ENCODE measurements around the gene PAX3. TPM values are rescaled to one million over a fixed set of nuclear protein-coding genes. Genes with fewer than 3 reads are reported as not detected.

Gene PAX3
- total RNA-seq, 4 donors from 2014 or later: not detected

- TF ChIP-seq CTCF (IDR thresholded peaks at IDR 0.05) (no peak), POLR2A (IDR thresholded peaks at IDR 0.05) (no peak)
- H3K27ac ChIP-seq: no peak overlapping the region
- no peak for DNase-seq
- H3K9me3 ChIP-seq: no peaks in the 10 kb centered on the region
- no peak overlapping the region for H3K4me3 ChIP-seq
- no peaks in the 10 kb centered on the region for H3K36me3 ChIP-seq
- H3K4me1 ChIP-seq: no peaks in the 10 kb centered on the region
- H3K27me3 ChIP-seq: peaks cover 0 to 5% of the 10 kb centered on the region in 2 donors
Observed at GRCh38 chr2:222283634-222284033, 15.2 kb downstream of the PAX3 start.

DNA sequence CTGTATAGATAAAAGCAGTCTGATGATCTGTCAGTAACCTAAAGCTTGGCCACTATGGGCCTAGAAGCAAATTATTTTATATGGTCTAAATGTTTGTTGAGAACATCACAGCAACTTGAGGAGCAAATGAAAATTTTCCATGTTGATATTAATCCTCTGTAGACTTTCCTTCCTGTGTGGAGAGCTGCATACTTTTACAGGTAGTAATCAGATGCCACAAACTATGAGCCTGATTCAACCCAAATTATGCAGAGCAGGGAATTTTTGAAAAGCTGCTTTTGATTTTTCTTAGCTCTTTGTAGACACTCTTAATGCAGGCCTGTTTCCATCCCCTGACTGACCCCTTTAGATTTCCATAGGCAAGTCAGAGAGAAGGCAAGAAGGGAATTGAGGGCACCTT lies 17.3 kb downstream of the PAX3 start:
- Histone ChIP-seq H3K27ac (no peak overlapping the region), H3K36me3 (no peaks in the 10 kb centered on the region), H3K27me3 (no peaks in the 10 kb centered on the region)

GRCh38 chr2:222280795-222281194 lies 18.0 kb downstream of the PAX3 start:
- H3K4me1 ChIP-seq: no peaks in the 10 kb centered on the region
- no peaks in the 10 kb centered on the region for H3K9me3 ChIP-seq
- no peak for DNase-seq
- no peak overlapping the region for H3K27ac ChIP-seq
- TF ChIP-seq CTCF (IDR thresholded peaks at IDR 0.05): no peak
- TF ChIP-seq POLR2A (IDR thresholded peaks at IDR 0.05): no peak
- no peak overlapping the region for H3K4me3 ChIP-seq
- H3K27me3 ChIP-seq: no peaks in the 10 kb centered on the region
- H3K36me3 ChIP-seq: no peaks in the 10 kb centered on the region

More for the DNA sequence above, 17.3 kb downstream of the PAX3 start:
- Histone ChIP-seq H3K9me3 (no peaks in the 10 kb centered on the region), H3K4me1 (no peaks in the 10 kb centered on the region), H3K4me3 (no peak overlapping the region)
- DNase-seq: no peak
- no peak for TF ChIP-seq POLR2A (IDR thresholded peaks at IDR 0.05)
- TF ChIP-seq CTCF (IDR thresholded peaks at IDR 0.05): no peak

- Histone ChIP-seq H3K27me3 (no peaks in the 10 kb centered on the region), H3K4me1 (no peaks in the 10 kb centered on the region), H3K4me3 (no peak overlapping the region), H3K36me3 (no peaks in the 10 kb centered on the region), H3K27ac (no peak overlapping the region), H3K9me3 (no peaks in the 10 kb centered on the region)
- TF ChIP-seq POLR2A (IDR thresholded peaks at IDR 0.05) (no peak), CTCF (IDR thresholded peaks at IDR 0.05) (no peak)
- no peak for DNase-seq
Observed at GRCh38 chr2:222272446-222273015, 26.3 kb downstream of the PAX3 start.

DNA sequence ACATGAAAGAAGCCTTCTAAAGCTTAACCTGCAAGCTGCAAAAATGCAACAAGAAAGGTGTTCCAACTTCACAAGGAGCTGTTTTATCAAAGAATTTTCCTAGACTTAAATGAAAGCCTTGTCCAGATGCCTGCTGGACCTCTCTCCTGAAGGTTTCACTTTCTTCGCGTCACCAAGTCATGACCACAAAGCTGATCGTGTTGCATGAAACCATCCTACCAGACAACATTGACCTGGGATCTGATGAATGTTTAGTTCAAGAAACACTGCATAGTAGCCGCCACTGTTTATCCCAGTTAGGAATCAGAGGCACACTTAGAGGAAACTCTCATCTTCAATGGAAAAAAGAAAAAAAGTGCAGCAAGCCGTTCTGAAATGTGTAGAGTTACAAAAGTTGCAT lies 26.9 kb downstream of the PAX3 start:
- TF ChIP-seq POLR2A (IDR thresholded peaks at IDR 0.05): no peak
- no peak for TF ChIP-seq CTCF (IDR thresholded peaks at IDR 0.05)
- H3K9me3 ChIP-seq: no peaks in the 10 kb centered on the region
- no peak overlapping the region for H3K4me3 ChIP-seq
- H3K27me3 ChIP-seq: no peaks in the 10 kb centered on the region
- no peaks in the 10 kb centered on the region for H3K36me3 ChIP-seq
- no peaks in the 10 kb centered on the region for H3K4me1 ChIP-seq
- H3K27ac ChIP-seq: no peak overlapping the region
- no peak for DNase-seq

DNA sequence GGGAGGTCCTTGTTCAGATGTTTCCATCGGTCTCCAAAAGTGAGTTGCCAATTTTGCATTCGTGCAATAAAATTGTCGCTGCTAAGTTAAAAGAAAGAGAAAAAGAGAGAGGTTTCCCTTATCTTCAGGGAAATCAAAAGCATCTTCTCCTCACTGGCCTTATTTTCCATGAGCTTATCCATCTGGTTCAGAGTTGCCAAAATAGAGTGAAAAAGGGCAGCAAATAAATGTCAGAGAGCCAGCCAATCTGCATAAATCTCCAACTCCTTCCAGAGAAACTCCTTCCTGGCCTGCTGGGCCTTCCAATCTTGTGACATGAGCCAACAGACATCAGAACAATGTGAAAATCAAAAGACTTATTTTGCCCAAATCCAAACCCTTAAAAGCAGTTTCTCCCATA lies 28.4 kb downstream of the PAX3 start:
- Histone ChIP-seq H3K27me3 (no peaks in the 10 kb centered on the region), H3K36me3 (no peaks in the 10 kb centered on the region), H3K9me3 (no peaks in the 10 kb centered on the region), H3K27ac (no peak overlapping the region), H3K4me3 (no peak overlapping the region), H3K4me1 (no peaks in the 10 kb centered on the region)
- DNase-seq: no peak
- TF ChIP-seq CTCF (IDR thresholded peaks at IDR 0.05) (no peak), POLR2A (IDR thresholded peaks at IDR 0.05) (no peak)

All from Peyer's patch (tissue), 4 donors.